Measurements from ENCODE around the gene SERPINA9. TPM values are rescaled to one million over a fixed set of nuclear protein-coding genes. Genes with fewer than 3 reads are reported as not detected.

The SERPINA9 gene
- total and polyA plus RNA-seq, 2 experiments from 2014 or later, result not detected

GRCh38 chr14:94461526-94462218 is 14.3 kb downstream of the SERPINA9 start:
- H3K9me3 ChIP-seq (ENCODE audit: low read depth), result no peaks in the 10 kb centered on the region
- H3K27me3 ChIP-seq, result no peaks in the 10 kb centered on the region
- H3K27ac ChIP-seq, result no peak overlapping the region
- no peak overlapping the region for H3K4me3 ChIP-seq
- no peaks in the 10 kb centered on the region for H3K36me3 ChIP-seq
- no peak for DNase-seq (ENCODE audit: low read depth in 1 of 2, low spot score in 1 of 2)
- H3K4me1 ChIP-seq (ENCODE audit: low read depth), result no peaks in the 10 kb centered on the region
- no peak for TF ChIP-seq CTCF (IDR thresholded peaks at IDR 0.05; ENCODE audit: low read depth, low read length)

DNA sequence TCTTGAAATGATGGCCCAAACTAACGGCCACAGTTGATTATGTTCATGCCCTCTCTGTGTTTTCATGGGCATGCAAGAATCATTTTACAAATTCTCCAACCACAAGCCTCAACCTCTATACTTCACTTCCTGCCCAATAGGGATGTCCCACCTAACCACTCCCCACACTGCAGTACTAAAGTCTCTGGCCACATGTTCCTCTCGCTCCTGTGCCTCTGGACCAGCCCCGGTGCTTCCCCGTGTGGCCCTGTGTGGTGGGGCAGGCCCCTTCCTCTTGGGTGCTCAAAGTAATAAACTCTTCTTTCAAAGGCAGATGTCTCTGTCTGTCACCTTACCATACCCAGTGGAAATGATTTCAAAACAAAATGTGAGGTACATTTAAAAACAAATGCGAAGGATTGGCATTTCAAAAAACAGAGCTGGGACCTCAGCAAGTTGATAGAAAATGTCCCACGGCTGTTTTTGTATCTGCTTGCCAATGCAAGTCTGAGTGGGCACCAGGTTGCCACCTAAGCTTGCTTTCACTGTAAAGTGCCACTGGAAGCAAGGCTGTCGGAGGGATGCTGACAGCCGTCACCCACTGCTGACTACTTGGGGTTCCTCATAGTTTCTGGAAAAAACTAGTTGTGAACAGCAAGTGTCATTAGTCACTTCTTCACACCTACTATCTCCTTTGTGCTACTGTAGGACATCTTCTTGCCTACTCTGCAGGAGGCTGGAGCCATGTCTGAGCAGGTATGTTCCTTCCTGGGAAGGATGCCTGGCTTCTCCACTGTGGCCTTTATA is 15.2 kb downstream of the SERPINA9 start:
- TF ChIP-seq CTCF (IDR thresholded peaks at IDR 0.05; ENCODE audit: low read depth, low read length), result no peak
- Histone ChIP-seq H3K36me3 (no peaks in the 10 kb centered on the region), H3K4me1 (ENCODE audit: low read depth) (no peaks in the 10 kb centered on the region), H3K4me3 (no peak overlapping the region), H3K27me3 (no peaks in the 10 kb centered on the region), H3K27ac (no peak overlapping the region), H3K9me3 (ENCODE audit: low read depth) (no peaks in the 10 kb centered on the region)
- no peak for DNase-seq (ENCODE audit: low read depth in 1 of 2, low spot score in 1 of 2)

DNA sequence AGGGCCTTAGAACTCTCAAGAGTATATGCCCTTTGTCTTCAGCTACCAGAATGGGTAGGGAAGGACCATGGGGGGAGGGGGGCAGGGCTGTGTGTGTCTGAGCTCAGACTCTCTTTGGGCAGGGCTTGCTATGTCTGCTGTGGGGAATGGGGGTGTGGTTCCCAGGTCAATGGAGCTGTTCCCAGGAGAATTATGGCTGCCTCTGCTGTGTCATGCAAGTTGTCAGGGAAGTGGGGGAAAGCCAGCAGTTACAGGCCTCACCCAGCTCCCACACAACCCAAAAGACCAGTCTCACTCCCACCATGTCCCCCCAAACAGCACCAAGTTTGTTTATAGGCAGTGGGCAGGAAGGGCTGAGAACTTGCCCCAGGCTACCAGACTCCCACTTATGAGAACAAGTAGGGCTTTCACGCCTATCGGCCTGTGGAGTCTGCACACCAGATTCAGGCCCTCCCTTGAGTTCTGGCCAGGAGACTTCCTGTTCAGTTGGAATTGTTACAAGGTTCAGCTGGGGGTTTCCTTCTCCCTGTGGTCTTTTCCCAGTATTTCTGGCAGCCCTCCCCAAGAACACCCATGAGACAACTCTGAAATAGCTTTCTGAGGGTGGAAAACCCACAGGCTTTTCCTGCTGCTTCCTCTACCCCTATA is 17.3 kb downstream of the SERPINA9 start:
- TF ChIP-seq CTCF (IDR thresholded peaks at IDR 0.05; ENCODE audit: low read depth, low read length), result no peak
- DNase-seq (ENCODE audit: low read depth in 1 of 2, low spot score in 1 of 2), result peak in 1 of 2 donors; percentile 70
- Histone ChIP-seq H3K4me1 (ENCODE audit: low read depth) (no peaks in the 10 kb centered on the region), H3K4me3 (no peak overlapping the region), H3K27ac (no peak overlapping the region), H3K36me3 (no peaks in the 10 kb centered on the region), H3K9me3 (ENCODE audit: low read depth) (no peaks in the 10 kb centered on the region), H3K27me3 (no peaks in the 10 kb centered on the region)

- no peak for TF ChIP-seq CTCF (IDR thresholded peaks at IDR 0.05; ENCODE audit: low read depth, low read length)
- no peak overlapping the region for H3K4me3 ChIP-seq
- H3K36me3 ChIP-seq, result no peaks in the 10 kb centered on the region
- no peak overlapping the region for H3K27ac ChIP-seq
- H3K27me3 ChIP-seq, result no peaks in the 10 kb centered on the region
- no peaks in the 10 kb centered on the region for H3K4me1 ChIP-seq (ENCODE audit: low read depth)
- DNase-seq (ENCODE audit: low read depth in 1 of 2, low spot score in 1 of 2), result no peak
- no peaks in the 10 kb centered on the region for H3K9me3 ChIP-seq (ENCODE audit: low read depth)
Measured at GRCh38 chr14:94458096-94458495, 17.9 kb downstream of the SERPINA9 start.

DNA sequence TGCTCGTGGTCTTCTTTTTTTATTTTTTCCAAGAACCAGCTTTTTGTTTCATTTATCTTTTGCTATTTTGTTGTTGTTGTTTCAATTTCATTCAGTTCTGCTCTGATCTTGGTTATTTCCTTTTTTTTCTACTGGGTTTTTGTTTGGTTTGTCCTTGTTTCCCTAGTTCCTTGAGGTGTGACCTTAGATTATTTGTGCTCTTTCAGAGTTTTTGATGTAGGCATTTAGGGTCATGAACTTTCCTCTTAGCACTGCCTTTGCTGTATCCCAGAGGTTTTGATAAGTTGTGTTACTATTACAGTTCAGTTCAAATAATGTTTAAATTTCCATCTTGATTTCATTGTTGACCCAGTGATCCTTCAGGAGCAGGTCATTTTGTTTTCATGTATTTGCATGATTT is 20.1 kb downstream of the SERPINA9 start:
- H3K36me3 ChIP-seq, result no peaks in the 10 kb centered on the region
- DNase-seq (ENCODE audit: low read depth in 1 of 2, low spot score in 1 of 2), result no peak
- no peak overlapping the region for H3K27ac ChIP-seq
- no peak for TF ChIP-seq CTCF (IDR thresholded peaks at IDR 0.05; ENCODE audit: low read depth, low read length)
- H3K4me1 ChIP-seq (ENCODE audit: low read depth), result no peaks in the 10 kb centered on the region
- no peaks in the 10 kb centered on the region for H3K9me3 ChIP-seq (ENCODE audit: low read depth)
- no peak overlapping the region for H3K4me3 ChIP-seq
- peaks cover 7% of the 10 kb centered on the region for H3K27me3 ChIP-seq
